ENCODE measurements around the gene LRFN2.

Gene LRFN2

GRCh38 chr6:40341726-40342125 lies 245.4 kb downstream of the LRFN2 start:
- Histone ChIP-seq H3K27me3 (ENCODE audit: control insufficient read depth in 1 of 2, insufficient read depth in 2 of 2, low read length in 2 of 2) (peaks cover 0 to 8% of the 10 kb centered on the region in 2 donors), H3K27ac (ENCODE audit: low read length) (no peak overlapping the region), H3K4me3 (ENCODE audit: low read length in 2 of 2) (no peak overlapping the region), H3K4me1 (ENCODE audit: control insufficient read depth, insufficient read depth, low read length) (peaks cover 25% of the 10 kb centered on the region), H3K36me3 (ENCODE audit: control insufficient read depth in 2 of 2, insufficient read depth in 2 of 2, low read length in 2 of 2) (no peaks in the 10 kb centered on the region), H3K9ac (ENCODE audit: low read length in 2 of 2) (no peak overlapping the region), H3K9me3 (ENCODE audit: control insufficient read depth in 2 of 2, low read length in 2 of 2) (no peaks in the 10 kb centered on the region)

Measured in stomach smooth muscle (tissue), 2 donors.